HFFc6 (cell line): ENCODE results near the gene GRIK1. TPM values are rescaled to one million over a fixed set of nuclear protein-coding genes. Genes with fewer than 3 reads are reported as not detected.

Experiments used
- DNase-seq: peaks from one replicate; pipeline ENCODE4 v3.0.0-alpha.2; 2018
- H3K27ac Mint-ChIP-seq: 2 replicates; pipeline ENCODE4 v1.8.0; 2020; ENCODE audit warnings: mild to moderate bottlenecking, mixed read lengths
- H3K27me3 Mint-ChIP-seq: 2 replicates; pipeline ENCODE4 v1.8.0; 2021; ENCODE audit warnings: mild to moderate bottlenecking, moderate library complexity, mixed read lengths; ENCODE audit not compliant: insufficient read depth
- H3K36me3 Mint-ChIP-seq: 2 replicates; pipeline ENCODE4 v1.8.0; 2021; ENCODE audit warnings: low read depth, mixed read lengths
- H3K4me1 Mint-ChIP-seq: 2 replicates; pipeline ENCODE4 v1.8.0; 2020; ENCODE audit warnings: low read depth, mixed read lengths
- H3K4me3 Mint-ChIP-seq: 2 replicates; pipeline ENCODE4 v1.8.0; 2020; ENCODE audit warnings: mild to moderate bottlenecking, moderate library complexity, mixed read lengths
- H3K9me3 Mint-ChIP-seq: 2 replicates; pipeline ENCODE4 v1.8.0; 2020; ENCODE audit warnings: mild to moderate bottlenecking, mixed read lengths
- CTCF ChIP-seq: fragments of 200-600 bp; sonication (generic); IDR thresholded peaks from 2 replicates; pipeline ENCODE4 v1.5.0; 2021; ENCODE audit warnings: antibody characterized with exemption, mild to moderate bottlenecking
- total RNA-seq, 6 experiments: library from RNA; stranded (reverse); fragmentation: NEBNext Ultra II Directional; extraction: Animal tissue kit (Norgen Biotek cat#: 25700); gene quantifications; 2 replicates in 1 of 6; 3 replicates in 5 of 6; pipeline ENCODE4 v1.2.3, GENCODE V29; 2021

GRIK1 gene
- total RNA-seq, 6 experiments from 2014 or later, result not detected

GRCh38 chr21:29661672-29662442, 277.9 kb downstream of the GRIK1 start:
- Mint-ChIP-seq H3K4me3 (no peak overlapping the region), H3K27ac (no peak overlapping the region), H3K9me3 (peaks cover 4% of the 10 kb centered on the region; the same call in 1 of the 2 replicates), H3K4me1 (peaks cover 4% of the 10 kb centered on the region), H3K36me3 (no peaks in the 10 kb centered on the region), H3K27me3 (no peaks in the 10 kb centered on the region; the same call in 1 of the 2 replicates)
- no peak for TF ChIP-seq CTCF
- no peak for DNase-seq

- no peak for DNase-seq
- TF ChIP-seq CTCF, result no peak
Measured at GRCh38 chr21:29660047-29660720, 279.6 kb downstream of the GRIK1 start.

GRCh38 chr21:29658934-29659203, 280.9 kb downstream of the GRIK1 start:
- TF ChIP-seq CTCF, result no peak
- no peak for DNase-seq
- no peak overlapping the region for H3K27ac Mint-ChIP-seq
- no peak overlapping the region for H3K4me3 Mint-ChIP-seq
- H3K27me3 Mint-ChIP-seq, result no peaks in the 10 kb centered on the region; the same call in 1 of the 2 replicates
- H3K9me3 Mint-ChIP-seq, result peaks cover 4% of the 10 kb centered on the region; the same call in 1 of the 2 replicates
- H3K4me1 Mint-ChIP-seq, result peaks cover 10% of the 10 kb centered on the region
- peaks cover 6% of the 10 kb centered on the region; the same call in 1 of the 2 replicates for H3K36me3 Mint-ChIP-seq

More at GRCh38 chr21:29660047-29660720, 279.6 kb downstream of the GRIK1 start:
- Mint-ChIP-seq H3K27me3 (no peaks in the 10 kb centered on the region; the same call in 1 of the 2 replicates), H3K9me3 (peaks cover 4% of the 10 kb centered on the region; the same call in 1 of the 2 replicates), H3K36me3 (no peaks in the 10 kb centered on the region), H3K4me3 (no peak overlapping the region), H3K27ac (no peak overlapping the region), H3K4me1 (peaks cover 10% of the 10 kb centered on the region)

GRCh38 chr21:29658177-29658933, 281.4 kb downstream of the GRIK1 start:
- DNase-seq, result no peak
- Mint-ChIP-seq H3K4me3 (no peak overlapping the region), H3K9me3 (peaks cover 4% of the 10 kb centered on the region; the same call in 1 of the 2 replicates), H3K27me3 (no peaks in the 10 kb centered on the region; the same call in 1 of the 2 replicates), H3K4me1 (peaks cover 10% of the 10 kb centered on the region), H3K27ac (no peak overlapping the region), H3K36me3 (peaks cover 6% of the 10 kb centered on the region; the same call in 1 of the 2 replicates)
- no peak for TF ChIP-seq CTCF

GRCh38 chr21:29657240-29657989, 282.4 kb downstream of the GRIK1 start:
- no peak for TF ChIP-seq CTCF
- peaks cover 10% of the 10 kb centered on the region for H3K4me1 Mint-ChIP-seq
- peak overlapping the region; percentile 33; the same call in 1 of the 2 replicates for H3K27ac Mint-ChIP-seq
- peaks cover 6% of the 10 kb centered on the region; the same call in 1 of the 2 replicates for H3K36me3 Mint-ChIP-seq
- no peaks in the 10 kb centered on the region; the same call in 1 of the 2 replicates for H3K27me3 Mint-ChIP-seq
- no peak for DNase-seq
- H3K9me3 Mint-ChIP-seq, result peaks cover 4% of the 10 kb centered on the region; the same call in 1 of the 2 replicates
- no peak overlapping the region; the same call in 1 of the 2 replicates for H3K4me3 Mint-ChIP-seq
